ENCODE results near the gene CKAP5.

CKAP5 gene

DNA sequence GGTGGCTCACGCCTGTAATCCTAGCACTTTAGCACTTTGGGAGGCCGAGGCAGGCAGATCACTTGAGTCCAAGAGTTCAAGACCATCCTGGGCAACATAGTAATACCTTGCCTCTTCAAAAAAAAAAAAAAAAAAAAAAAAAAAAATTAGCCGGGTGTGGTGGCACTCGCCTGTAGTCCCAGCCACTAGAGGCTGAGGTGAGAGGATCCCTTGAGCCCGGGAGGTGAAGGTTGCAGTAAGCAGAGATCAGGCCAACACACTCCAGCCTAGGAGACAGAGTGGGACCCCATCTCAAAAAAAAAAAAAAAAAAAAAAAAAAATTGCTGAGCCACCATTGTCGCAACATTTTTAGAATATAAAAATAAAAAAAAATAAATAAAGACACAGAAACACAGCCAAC, 7.6 kb downstream of the CKAP5 start:
- H3K4me3 ChIP-seq: no peak overlapping the region
- H3K27ac ChIP-seq: no peak overlapping the region
- DNase-seq (ENCODE audit: low spot score): no peak
- TF ChIP-seq, protein P1, sequence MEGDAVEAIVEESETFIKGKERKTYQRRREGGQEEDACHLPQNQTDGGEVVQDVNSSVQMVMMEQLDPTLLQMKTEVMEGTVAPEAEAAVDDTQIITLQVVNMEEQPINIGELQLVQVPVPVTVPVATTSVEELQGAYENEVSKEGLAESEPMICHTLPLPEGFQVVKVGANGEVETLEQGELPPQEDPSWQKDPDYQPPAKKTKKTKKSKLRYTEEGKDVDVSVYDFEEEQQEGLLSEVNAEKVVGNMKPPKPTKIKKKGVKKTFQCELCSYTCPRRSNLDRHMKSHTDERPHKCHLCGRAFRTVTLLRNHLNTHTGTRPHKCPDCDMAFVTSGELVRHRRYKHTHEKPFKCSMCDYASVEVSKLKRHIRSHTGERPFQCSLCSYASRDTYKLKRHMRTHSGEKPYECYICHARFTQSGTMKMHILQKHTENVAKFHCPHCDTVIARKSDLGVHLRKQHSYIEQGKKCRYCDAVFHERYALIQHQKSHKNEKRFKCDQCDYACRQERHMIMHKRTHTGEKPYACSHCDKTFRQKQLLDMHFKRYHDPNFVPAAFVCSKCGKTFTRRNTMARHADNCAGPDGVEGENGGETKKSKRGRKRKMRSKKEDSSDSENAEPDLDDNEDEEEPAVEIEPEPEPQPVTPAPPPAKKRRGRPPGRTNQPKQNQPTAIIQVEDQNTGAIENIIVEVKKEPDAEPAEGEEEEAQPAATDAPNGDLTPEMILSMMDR (IDR thresholded peaks at IDR 0.05): no peak

DNA sequence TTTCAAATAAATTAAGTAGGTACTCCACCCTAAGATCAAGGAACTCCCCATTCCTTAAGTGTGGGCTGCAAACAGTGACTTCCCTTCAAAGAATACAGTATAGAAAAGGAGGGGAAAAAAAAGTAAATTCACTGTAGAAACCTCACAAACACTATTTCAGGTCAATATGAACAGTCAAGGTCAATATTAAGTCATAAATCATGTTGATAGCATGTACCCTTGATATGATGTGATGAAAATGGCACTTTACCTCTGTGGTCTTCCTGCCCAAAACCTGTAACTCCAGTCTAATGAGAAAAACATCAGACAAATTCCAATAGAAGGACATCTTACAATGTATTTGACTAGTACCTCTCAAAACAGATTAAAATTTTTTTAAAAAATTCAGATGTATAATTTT, 8.2 kb downstream of the CKAP5 start:
- no peak overlapping the region for H3K4me3 ChIP-seq
- TF ChIP-seq, protein P1 (IDR thresholded peaks at IDR 0.05): no peak
- no peak for DNase-seq (ENCODE audit: low spot score)
- H3K27ac ChIP-seq: no peak overlapping the region

DNA sequence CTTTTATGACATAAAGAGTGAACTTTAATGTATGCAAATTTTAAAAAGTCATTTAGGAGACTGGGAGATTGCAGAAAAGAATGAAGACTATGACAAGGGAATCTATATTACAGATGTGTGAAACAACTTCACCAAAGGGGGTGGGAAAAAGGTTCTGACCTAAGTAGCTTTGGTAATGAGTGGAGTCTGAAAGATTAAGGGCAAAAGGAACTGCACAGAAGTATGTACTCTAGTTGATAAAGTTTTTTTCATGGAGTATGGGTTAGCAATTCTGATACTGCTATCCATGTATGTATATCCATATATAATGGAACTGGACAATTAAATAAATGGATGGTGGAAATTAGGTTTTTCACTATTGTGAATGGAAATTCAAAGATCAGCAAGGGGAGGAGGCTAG, 9.2 kb downstream of the CKAP5 start:
- TF ChIP-seq, protein P1 (IDR thresholded peaks at IDR 0.05): no peak
- Histone ChIP-seq H3K4me3 (no peak overlapping the region), H3K27ac (no peak overlapping the region)
- no peak for DNase-seq (ENCODE audit: low spot score)

DNA sequence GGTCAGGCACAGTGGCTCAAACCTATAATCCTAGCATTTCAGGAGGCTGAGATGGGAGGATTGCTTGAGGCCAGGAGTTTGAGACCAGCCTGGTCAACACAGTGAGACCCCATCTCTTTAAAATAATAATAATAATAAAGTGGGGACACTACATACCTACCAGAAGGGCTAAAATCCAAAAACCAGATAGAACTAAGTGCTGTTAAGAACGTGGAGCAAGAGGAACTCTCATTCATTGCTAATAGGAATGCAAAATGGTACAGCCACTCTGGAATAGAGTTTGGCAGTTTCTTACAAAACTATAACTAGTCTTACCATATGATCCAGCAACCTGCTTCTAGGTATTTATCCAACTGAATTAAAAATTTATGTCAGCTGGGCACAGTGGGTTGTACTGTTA, 9.6 kb downstream of the CKAP5 start:
- no peak overlapping the region for H3K4me3 ChIP-seq
- H3K27ac ChIP-seq: no peak overlapping the region
- no peak for DNase-seq (ENCODE audit: low spot score)
- TF ChIP-seq, protein P1 (IDR thresholded peaks at IDR 0.05): no peak

DNA sequence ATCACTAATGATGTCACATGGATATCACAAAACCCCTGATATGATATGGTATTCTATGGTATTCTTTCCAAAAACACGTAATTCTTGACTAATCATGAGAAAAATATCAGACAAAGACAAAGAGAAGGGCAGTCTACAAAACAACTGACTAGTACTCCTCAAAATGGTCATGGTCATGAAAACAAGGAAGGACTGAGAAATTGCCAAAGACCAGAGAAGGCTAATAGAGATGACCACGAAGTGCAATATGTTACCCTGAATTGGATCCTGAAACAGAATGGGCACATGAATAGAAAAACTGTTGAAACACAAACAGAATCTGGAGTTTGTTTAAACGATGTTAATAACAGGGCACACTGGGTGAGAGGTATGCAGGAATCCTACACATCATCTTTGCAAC, 10.2 kb downstream of the CKAP5 start:
- no peak overlapping the region for H3K27ac ChIP-seq
- no peak overlapping the region for H3K4me3 ChIP-seq
- TF ChIP-seq, protein P1 (IDR thresholded peaks at IDR 0.05): no peak
- no peak for DNase-seq (ENCODE audit: low spot score)

DNA sequence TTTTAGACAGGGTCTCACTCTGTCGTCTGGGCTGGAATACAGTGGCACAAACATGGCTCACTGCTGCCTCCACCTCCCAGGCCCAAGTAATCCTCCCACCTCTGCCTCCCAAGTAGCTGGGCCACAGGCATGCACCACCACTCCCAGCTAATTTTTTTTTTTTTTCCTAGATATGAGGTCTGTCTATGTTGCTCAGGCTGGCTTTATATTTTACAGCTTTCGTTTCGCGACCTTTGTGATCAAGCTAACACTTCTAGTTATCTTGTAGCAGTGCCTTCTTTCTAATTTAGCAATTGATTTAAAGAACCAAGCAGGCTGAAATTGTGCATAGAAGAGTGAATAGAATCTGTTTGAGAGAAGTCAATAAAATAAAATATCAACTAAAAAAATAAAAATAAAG, 11.3 kb downstream of the CKAP5 start:
- Histone ChIP-seq H3K4me3 (no peak overlapping the region), H3K27ac (no peak overlapping the region)
- TF ChIP-seq, protein P1 (IDR thresholded peaks at IDR 0.05): no peak
- DNase-seq (ENCODE audit: low spot score): no peak

DNA sequence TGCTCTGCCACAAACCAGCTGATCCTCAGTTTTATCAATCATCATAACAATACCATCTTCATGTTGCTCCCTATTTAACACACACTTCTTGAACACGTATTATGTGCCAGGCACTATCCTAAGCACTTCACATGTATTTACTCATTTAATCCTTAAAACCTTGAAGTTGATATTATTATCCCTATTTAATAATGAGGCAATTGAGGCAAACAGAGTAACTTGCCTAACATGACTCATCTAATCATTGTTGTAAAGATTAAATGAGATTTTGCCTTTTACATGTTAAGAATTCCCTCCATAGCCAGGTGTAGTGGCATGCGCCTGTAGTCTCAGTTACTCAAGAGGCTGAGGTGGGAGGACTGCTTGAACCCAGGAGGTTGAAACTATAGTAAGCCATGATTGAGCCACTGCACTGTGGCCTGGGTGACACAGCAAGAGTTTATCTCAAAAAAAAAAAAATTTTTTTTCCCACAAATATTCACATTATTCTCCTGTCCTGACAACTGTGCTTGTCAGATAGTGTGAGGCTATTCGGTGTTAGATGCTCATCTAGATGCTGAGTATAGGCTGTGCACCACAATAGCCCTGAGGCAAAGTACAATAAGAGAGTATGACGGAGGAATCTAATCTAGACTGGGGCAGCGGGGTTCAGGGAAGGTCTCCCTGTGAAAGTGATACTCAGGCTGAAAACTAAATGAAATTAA, 13.4 kb downstream of the CKAP5 start:
- TF ChIP-seq, protein P1 (IDR thresholded peaks at IDR 0.05): no peak
- H3K4me3 ChIP-seq: no peak overlapping the region
- H3K27ac ChIP-seq: no peak overlapping the region
- no peak for DNase-seq (ENCODE audit: low spot score)
